Psoas muscle (tissue), 8 donors: ENCODE results near the gene UGT1A4. TPM values are rescaled to one million over a fixed set of nuclear protein-coding genes. Genes with fewer than 3 reads are reported as not detected.

Experiments
- ATAC-seq, 4 donors: fragments of 200-7000 bp; cut with Tn5 transposase; one replicate each; pipeline ENCODE4 v1.9.1; 2020; ENCODE audit warnings: moderate library complexity in 3 of 4, mild to moderate bottlenecking in 2 of 4
- DNase-seq, 2 donors: peaks; one replicate each; pipeline ENCODE4 v3.0.0-alpha.2; 2020
- H3K27ac ChIP-seq: fragments of 200-600 bp; one replicate; pipeline ENCODE4 v1.8.0; 2022
- H3K27me3 ChIP-seq, 3 donors: fragments of 200-600 bp in 1 of 3; one replicate each; pipeline versions ENCODE4 v1.6.1 to v1.8.0; 2013 to 2022; ENCODE audit warnings: low read length in 2 of 3, mild to moderate bottlenecking in 2 of 3, moderate library complexity in 1 of 3; ENCODE audit not compliant: insufficient read depth in 3 of 3
- H3K36me3 ChIP-seq, 2 donors: fragments of 200-600 bp in 1 of 2; one replicate each; pipeline versions ENCODE4 v1.6.1 to v1.8.0; 2013 to 2022; ENCODE audit warnings: low read depth in 1 of 2, mild to moderate bottlenecking in 1 of 2, moderate library complexity in 1 of 2; ENCODE audit not compliant: insufficient read depth in 1 of 2
- H3K4me1 ChIP-seq: fragments of 200-600 bp; one replicate; pipeline ENCODE4 v1.8.0; 2022
- H3K4me3 ChIP-seq: fragments of 200-600 bp; one replicate; pipeline ENCODE4 v1.8.0; 2022; ENCODE audit warnings: mild to moderate bottlenecking
- H3K9me3 ChIP-seq: fragments of 200-600 bp; one replicate; pipeline ENCODE4 v1.8.0; 2022
- CTCF ChIP-seq: fragments of 200-600 bp; IDR thresholded peaks from one replicate; pipeline ENCODE4 v1.8.0; 2022; ENCODE audit warnings: antibody characterized with exemption
- WGBS, 3 donors: extraction: QIAGEN DNeasy Blood & Tissue Kit; methylation state at CpG; one replicate each; pipeline versions ENCODE4 v1.1.6 to v1.1.7; 2013; 5-methylcytosine and 5-hydroxymethylcytosine counted together
- intact Hi-C, 2 donors: fragments of 100-400 bp; cut with DNase I; formaldehyde crosslinking; loops; one replicate each; pipeline versions ENCODE4 v1.11.0 to v1.14.2; 2022
- polyA plus RNA-seq, 3 donors: library from polyadenylated mRNA; stranded (reverse); fragments of 200-250 nt; gene quantifications; one replicate each; pipeline ENCODE4 v1.2.3, GENCODE V29; 2013
- total RNA-seq, 4 donors: library from RNA; stranded (reverse); fragmentation: NEBNext Ultra II Directional in 2 of 4; extraction: Animal tissue kit (Norgen Biotek cat#: 25700) in 2 of 4; gene quantifications; one replicate each; pipeline versions ENCODE4 v1.2.1 to v1.2.4, GENCODE V29; 2021 to 2023
- donor health status: healthy with polysubstance abuse.
- donor health status: DM: no; HTN: no; CAD: no; lungs with moderate emphysema.
- donor health status: Bipolar disorder and iron deficiency.
- donor health status: healthy.
- donor health status: DM: yes; HTN: yes; CAD: no.
- donor health status: DM: no; HTN: no; CAD: no.
- donor health status: DM: no; HTN: no; CAD: no.
- donor health status: DM: yes; HTN: yes; CAD: no.

Gene UGT1A4
- total and polyA plus RNA-seq, 7 donors: not detected

- TF ChIP-seq CTCF: no peak
- intact Hi-C loops: no loop called here
- Histone ChIP-seq H3K36me3 (no peaks in the 10 kb centered on the region), H3K27ac (no peak overlapping the region), H3K4me1 (no peaks in the 10 kb centered on the region), H3K4me3 (no peak overlapping the region), H3K27me3 (peaks cover 0 to 4% (median 0%) of the 10 kb centered on the region in 3 donors), H3K9me3 (no peaks in the 10 kb centered on the region)
- WGBS, 3 donors: 72 to 84% (median 74%) methylated on average over 17 of the region's 17 CpGs
- ATAC-seq (no peak), DNase-seq (no peak)
Measured at GRCh38 chr2:233818639-233819621, 100.4 kb downstream of the UGT1A4 start.

- ATAC-seq (no peak), DNase-seq (no peak)
- Histone ChIP-seq H3K9me3 (no peaks in the 10 kb centered on the region), H3K4me3 (no peak overlapping the region), H3K4me1 (no peaks in the 10 kb centered on the region), H3K27ac (no peak overlapping the region), H3K27me3 (peaks cover 0 to 4% (median 0%) of the 10 kb centered on the region in 3 donors), H3K36me3 (no peaks in the 10 kb centered on the region)
- intact Hi-C loops: no loop called here
- no peak for TF ChIP-seq CTCF
- 64 to 75% (median 73%) methylated on average over 16 to 18 of the region's 18 CpGs for WGBS, 3 donors
Measured at GRCh38 chr2:233819884-233820773, 101.6 kb downstream of the UGT1A4 start.

- no peaks in the 10 kb centered on the region for H3K4me1 ChIP-seq
- TF ChIP-seq CTCF: no peak
- 64 to 76% (median 69%) methylated on average over 6 of the region's 6 CpGs for WGBS, 3 donors
- DNase-seq (no peak), ATAC-seq (no peak)
- intact Hi-C loops: no loop called here
- H3K4me3 ChIP-seq: no peak overlapping the region
- H3K27ac ChIP-seq: no peak overlapping the region
- no peaks in the 10 kb centered on the region for H3K36me3 ChIP-seq
- no peaks in the 10 kb centered on the region for H3K9me3 ChIP-seq
- H3K27me3 ChIP-seq: peaks cover 0 to 4% (median 0%) of the 10 kb centered on the region in 3 donors
Measured at GRCh38 chr2:233820774-233821105, 102.2 kb downstream of the UGT1A4 start.

GRCh38 chr2:233821196-233821595 is 102.7 kb downstream of the UGT1A4 start:
- H3K4me1 ChIP-seq: no peaks in the 10 kb centered on the region
- peaks cover 0 to 4% (median 0%) of the 10 kb centered on the region in 3 donors for H3K27me3 ChIP-seq
- no peak overlapping the region for H3K27ac ChIP-seq
- 80 to 90% (median 84%) methylated on average over 3 of the region's 3 CpGs for WGBS, 3 donors
- H3K4me3 ChIP-seq: no peak overlapping the region
- no peaks in the 10 kb centered on the region for H3K36me3 ChIP-seq
- no peaks in the 10 kb centered on the region for H3K9me3 ChIP-seq
- DNase-seq (no peak), ATAC-seq (no peak)
- intact Hi-C loops: no loop called here
- no peak for TF ChIP-seq CTCF
